ENCODE data around the gene EIF4E1B. TPM values are rescaled to one million over a fixed set of nuclear protein-coding genes. Genes with fewer than 3 reads are reported as not detected.
"Not testable (repeated sequence)": the region's sequence is repeated elsewhere in the genome, so short reads cannot be mapped to it uniquely, and the experiment has no call there.

The EIF4E1B gene, protein sequence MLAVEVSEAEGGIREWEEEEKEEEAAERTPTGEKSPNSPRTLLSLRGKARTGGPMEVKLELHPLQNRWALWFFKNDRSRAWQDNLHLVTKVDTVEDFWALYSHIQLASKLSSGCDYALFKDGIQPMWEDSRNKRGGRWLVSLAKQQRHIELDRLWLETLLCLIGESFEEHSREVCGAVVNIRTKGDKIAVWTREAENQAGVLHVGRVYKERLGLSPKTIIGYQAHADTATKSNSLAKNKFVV
- not detected for polyA plus RNA-seq
- long read RNA-seq, donor 1 = 0 reads
- long read RNA-seq, donor 2 = 0 reads
- long read RNA-seq, donor 3 = 0 reads
- long read RNA-seq, donor 4 = 0 reads
- long read RNA-seq, donor 5 = 0 reads
- long read RNA-seq, donor 6 = 0 reads
- long read RNA-seq, donor 7 = 0 reads
- long read RNA-seq, donor 8 = 0 reads
- long read RNA-seq, donor 9 = 0 reads
- long read RNA-seq, donor 10 = 0 reads
- long read RNA-seq, donor 11 = 0 reads

- peaks cover 88% of the 10 kb centered on the region for H3K27me3 ChIP-seq (ENCODE audit: control insufficient read depth, insufficient read depth, low read length)
- WGBS (ENCODE audit: insufficient coverage, low lambda C conversion rate) = no CpG with 5 or more reads among the region's 94 CpGs
- peak in 1 of 2 donors; percentile 67 for DNase-seq
These were observed at the start of gene EIF4E1B, which contains the start of gene SNCB for GRCh38 chr5:176629853-176630680. TSS of gene EIF4E1B (plus strand) at chr5:176630675. CDS start at chr5:176642788, 12,113 bp downstream. TSS of gene SNCB (minus strand) at chr5:176630534. CDS start at chr5:176629654, 880 bp downstream.

GRCh38 chr5:176581361-176581760, 49.1 kb upstream of the EIF4E1B start:
- Histone ChIP-seq H3K4me3 (ENCODE audit: low read length) (no peak overlapping the region), H3K27ac (ENCODE audit: low read length) (peak overlapping the region; percentile 83), H3K36me3 (ENCODE audit: control insufficient read depth, insufficient read depth, low read length) (peaks cover 72% of the 10 kb centered on the region), H3K4me1 (ENCODE audit: control insufficient read depth, insufficient read depth, low read length) (peaks cover 8% of the 10 kb centered on the region), H3K27me3 (ENCODE audit: control insufficient read depth, insufficient read depth, low read length) (no peaks in the 10 kb centered on the region), H3K9me3 (ENCODE audit: control insufficient read depth, low read depth, low read length) (peaks cover 26% of the 10 kb centered on the region)
- no CpG with 5 or more reads among the region's 12 CpGs for WGBS (ENCODE audit: insufficient coverage, low lambda C conversion rate)
- DNase-seq = peak; percentile 77 to 89

More at GRCh38 chr5:176629853-176630680, at the start of gene EIF4E1B, which contains the start of gene SNCB:
- peak within 1 kb of the TSS; percentile 14 for H3K4me3 ChIP-seq (ENCODE audit: low read length)
- no peak within 1 kb of the TSS for H3K27ac ChIP-seq (ENCODE audit: low read length)
- H3K4me1 ChIP-seq (ENCODE audit: control insufficient read depth, insufficient read depth, low read length) = peaks cover 8% of the 10 kb centered on the region
- no peaks in the 10 kb centered on the region for H3K36me3 ChIP-seq (ENCODE audit: control insufficient read depth, insufficient read depth, low read length)
- H3K9me3 ChIP-seq (ENCODE audit: control insufficient read depth, low read depth, low read length) = peaks cover 6% of the 10 kb centered on the region

DNA sequence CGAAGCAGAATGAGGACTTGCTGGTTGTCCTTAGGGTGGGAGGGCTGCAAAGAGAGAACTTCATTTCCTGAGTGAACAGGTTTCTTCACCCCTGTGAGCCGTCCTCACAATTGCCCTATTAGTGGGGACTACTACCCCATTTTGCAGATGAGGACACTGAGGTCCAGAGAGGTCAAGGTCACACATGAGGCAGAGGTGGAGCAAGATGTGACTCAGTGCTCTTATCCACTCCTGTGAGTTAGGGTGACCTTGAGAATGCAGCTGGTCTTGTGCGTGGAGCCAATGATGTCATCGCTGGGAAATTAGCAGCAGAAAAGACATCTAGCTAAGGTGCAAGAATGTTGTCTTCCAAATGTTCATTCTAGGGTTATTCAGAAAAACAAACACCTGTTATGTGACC, 47.4 kb upstream of the EIF4E1B start:
- Histone ChIP-seq H3K36me3 (ENCODE audit: control insufficient read depth, insufficient read depth, low read length) (peaks cover 69% of the 10 kb centered on the region), H3K9me3 (ENCODE audit: control insufficient read depth, low read depth, low read length) (peaks cover 30% of the 10 kb centered on the region), H3K27ac (ENCODE audit: low read length) (no peak overlapping the region), H3K27me3 (ENCODE audit: control insufficient read depth, insufficient read depth, low read length) (no peaks in the 10 kb centered on the region), H3K4me1 (ENCODE audit: control insufficient read depth, insufficient read depth, low read length) (peaks cover 8% of the 10 kb centered on the region), H3K4me3 (ENCODE audit: low read length) (no peak overlapping the region)
- DNase-seq = no peak
- WGBS (ENCODE audit: insufficient coverage, low lambda C conversion rate) = no CpG with 5 or more reads among the region's 4 CpGs

DNA sequence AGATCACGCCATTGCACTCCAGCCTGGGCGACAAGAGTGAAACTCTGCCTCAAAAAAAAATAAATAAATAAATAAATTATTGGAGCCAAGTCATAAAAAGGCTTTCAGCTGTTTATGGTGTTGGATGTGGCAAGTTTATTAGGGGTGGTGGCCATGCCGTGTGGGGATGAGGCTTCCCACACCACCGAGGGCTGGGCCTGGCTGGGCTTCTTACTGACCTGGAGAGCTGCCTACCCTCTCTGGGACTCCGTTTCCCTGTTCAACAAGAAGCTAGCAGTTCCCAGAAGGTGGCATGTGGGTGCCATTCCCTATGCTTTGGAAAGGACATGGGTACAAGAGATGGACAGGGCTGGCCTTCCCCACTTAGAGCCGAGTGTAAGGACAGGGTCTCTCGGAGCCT, 43.1 kb upstream of the EIF4E1B start:
- H3K27ac ChIP-seq (ENCODE audit: low read length) = no peak overlapping the region
- no peaks in the 10 kb centered on the region for H3K4me1 ChIP-seq (ENCODE audit: control insufficient read depth, insufficient read depth, low read length)
- DNase-seq = peak in 1 of 2 donors; percentile 39
- peaks cover 72% of the 10 kb centered on the region for H3K36me3 ChIP-seq (ENCODE audit: control insufficient read depth, insufficient read depth, low read length)
- peaks cover 38% of the 10 kb centered on the region for H3K9me3 ChIP-seq (ENCODE audit: control insufficient read depth, low read depth, low read length)
- no peak overlapping the region for H3K4me3 ChIP-seq (ENCODE audit: low read length)
- no peaks in the 10 kb centered on the region for H3K27me3 ChIP-seq (ENCODE audit: control insufficient read depth, insufficient read depth, low read length)
- WGBS (ENCODE audit: insufficient coverage, low lambda C conversion rate) = no CpG with 5 or more reads among the region's 7 CpGs

- H3K4me3 ChIP-seq (ENCODE audit: low read length) = no peak overlapping the region
- peaks cover 72% of the 10 kb centered on the region for H3K36me3 ChIP-seq (ENCODE audit: control insufficient read depth, insufficient read depth, low read length)
- no peak for DNase-seq
- H3K27ac ChIP-seq (ENCODE audit: low read length) = no peak overlapping the region
- peaks cover 38% of the 10 kb centered on the region for H3K9me3 ChIP-seq (ENCODE audit: control insufficient read depth, low read depth, low read length)
- no peaks in the 10 kb centered on the region for H3K27me3 ChIP-seq (ENCODE audit: control insufficient read depth, insufficient read depth, low read length)
- no peaks in the 10 kb centered on the region for H3K4me1 ChIP-seq (ENCODE audit: control insufficient read depth, insufficient read depth, low read length)
These were observed 42.2 kb upstream of the EIF4E1B start for GRCh38 chr5:176588297-176588696.

- no CpG with 5 or more reads among the region's 31 CpGs for WGBS (ENCODE audit: insufficient coverage, low lambda C conversion rate)
- no peaks in the 10 kb centered on the region for H3K27me3 ChIP-seq (ENCODE audit: control insufficient read depth, insufficient read depth, low read length)
- H3K36me3 ChIP-seq (ENCODE audit: control insufficient read depth, insufficient read depth, low read length) = peaks cover 67% of the 10 kb centered on the region
- H3K4me3 ChIP-seq (ENCODE audit: low read length) = no peak overlapping the region
- no peak for DNase-seq
- peaks cover 29% of the 10 kb centered on the region for H3K9me3 ChIP-seq (ENCODE audit: control insufficient read depth, low read depth, low read length)
- H3K4me1 ChIP-seq (ENCODE audit: control insufficient read depth, insufficient read depth, low read length) = no peaks in the 10 kb centered on the region
- H3K27ac ChIP-seq (ENCODE audit: low read length) = no peak overlapping the region
These were observed 41.3 kb upstream of the EIF4E1B start for GRCh38 chr5:176589039-176589769.

GRCh38 chr5:176590035-176590717, 40.3 kb upstream of the EIF4E1B start:
- no peak for DNase-seq
- Histone ChIP-seq H3K27ac (ENCODE audit: low read length) (no peak overlapping the region), H3K9me3 (ENCODE audit: control insufficient read depth, low read depth, low read length) (peaks cover 20% of the 10 kb centered on the region), H3K27me3 (ENCODE audit: control insufficient read depth, insufficient read depth, low read length) (no peaks in the 10 kb centered on the region), H3K4me1 (ENCODE audit: control insufficient read depth, insufficient read depth, low read length) (no peaks in the 10 kb centered on the region), H3K36me3 (ENCODE audit: control insufficient read depth, insufficient read depth, low read length) (peaks cover 58% of the 10 kb centered on the region), H3K4me3 (ENCODE audit: low read length) (no peak overlapping the region)
- WGBS (ENCODE audit: insufficient coverage, low lambda C conversion rate) = no CpG with 5 or more reads among the region's 17 CpGs

DNA sequence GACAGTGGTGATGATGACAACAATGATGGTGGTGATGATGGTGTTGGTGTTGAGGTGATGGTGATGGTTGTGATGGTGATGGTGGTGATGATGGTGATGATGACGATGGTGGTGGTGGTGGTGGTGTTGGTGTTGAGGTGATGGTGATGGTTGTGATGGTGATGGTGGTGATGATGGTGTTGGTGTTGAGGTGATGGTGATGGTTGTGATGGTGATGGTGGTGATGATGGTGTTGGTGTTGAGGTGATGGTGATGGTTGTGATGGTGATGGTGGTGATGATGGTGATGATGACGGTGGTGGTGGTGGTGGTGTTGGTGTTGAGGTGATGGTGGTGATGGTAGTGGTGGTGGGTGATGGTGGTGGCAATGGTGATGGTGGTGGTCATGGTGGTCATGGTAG, 38.8 kb upstream of the EIF4E1B start:
- H3K27ac ChIP-seq (ENCODE audit: low read length); DNase-seq; H3K4me3 ChIP-seq (ENCODE audit: low read length); H3K27me3 ChIP-seq (ENCODE audit: control insufficient read depth, insufficient read depth, low read length); H3K4me1 ChIP-seq (ENCODE audit: control insufficient read depth, insufficient read depth, low read length); H3K9me3 ChIP-seq (ENCODE audit: control insufficient read depth, low read depth, low read length): not testable (repeated sequence)
- peaks cover 45% of the 10 kb centered on the region for H3K36me3 ChIP-seq (ENCODE audit: control insufficient read depth, insufficient read depth, low read length)
- 100% methylated on average over 1 of the region's 2 CpGs for WGBS (ENCODE audit: insufficient coverage, low lambda C conversion rate)

DNA sequence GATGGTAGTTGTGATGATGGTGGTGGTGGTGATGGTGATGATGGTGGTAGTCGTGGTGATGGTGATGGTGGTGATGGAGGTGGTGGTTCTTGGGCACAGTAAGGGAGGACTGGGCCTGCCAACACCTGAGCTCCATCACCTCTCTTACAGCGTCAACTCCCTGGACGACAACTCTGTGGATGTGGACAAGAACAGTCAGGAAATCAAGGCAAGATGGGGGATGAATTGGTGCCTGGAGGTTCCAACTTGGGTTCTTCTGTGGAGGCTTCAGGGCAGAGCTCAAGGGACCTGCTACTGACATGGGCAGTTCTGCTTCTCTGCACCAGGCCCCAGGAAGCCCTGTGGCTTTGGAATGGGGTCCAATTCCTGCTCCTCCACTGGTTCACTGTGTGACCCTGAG, 37.9 kb upstream of the EIF4E1B start:
- no peak overlapping the region for H3K4me3 ChIP-seq (ENCODE audit: low read length)
- no peak overlapping the region for H3K27ac ChIP-seq (ENCODE audit: low read length)
- no peaks in the 10 kb centered on the region for H3K4me1 ChIP-seq (ENCODE audit: control insufficient read depth, insufficient read depth, low read length)
- peaks cover 3% of the 10 kb centered on the region for H3K27me3 ChIP-seq (ENCODE audit: control insufficient read depth, insufficient read depth, low read length)
- WGBS (ENCODE audit: insufficient coverage, low lambda C conversion rate) = no CpG with 5 or more reads among the region's 3 CpGs
- peaks cover 8% of the 10 kb centered on the region for H3K9me3 ChIP-seq (ENCODE audit: control insufficient read depth, low read depth, low read length)
- H3K36me3 ChIP-seq (ENCODE audit: control insufficient read depth, insufficient read depth, low read length) = peaks cover 41% of the 10 kb centered on the region
- DNase-seq = no peak
